Amniotic stem cell (primary cell): ENCODE measurements around the gene MSRB1.
"Not testable (repeated sequence)": the region's sequence is repeated elsewhere in the genome, so short reads cannot be mapped to it uniquely, and the experiment has no call there.

Experiments
- DNase-seq: peaks from one replicate; lab custom pipeline; 2025; lab: John Stamatoyannopoulos, UW

The MSRB1 gene

DNA sequence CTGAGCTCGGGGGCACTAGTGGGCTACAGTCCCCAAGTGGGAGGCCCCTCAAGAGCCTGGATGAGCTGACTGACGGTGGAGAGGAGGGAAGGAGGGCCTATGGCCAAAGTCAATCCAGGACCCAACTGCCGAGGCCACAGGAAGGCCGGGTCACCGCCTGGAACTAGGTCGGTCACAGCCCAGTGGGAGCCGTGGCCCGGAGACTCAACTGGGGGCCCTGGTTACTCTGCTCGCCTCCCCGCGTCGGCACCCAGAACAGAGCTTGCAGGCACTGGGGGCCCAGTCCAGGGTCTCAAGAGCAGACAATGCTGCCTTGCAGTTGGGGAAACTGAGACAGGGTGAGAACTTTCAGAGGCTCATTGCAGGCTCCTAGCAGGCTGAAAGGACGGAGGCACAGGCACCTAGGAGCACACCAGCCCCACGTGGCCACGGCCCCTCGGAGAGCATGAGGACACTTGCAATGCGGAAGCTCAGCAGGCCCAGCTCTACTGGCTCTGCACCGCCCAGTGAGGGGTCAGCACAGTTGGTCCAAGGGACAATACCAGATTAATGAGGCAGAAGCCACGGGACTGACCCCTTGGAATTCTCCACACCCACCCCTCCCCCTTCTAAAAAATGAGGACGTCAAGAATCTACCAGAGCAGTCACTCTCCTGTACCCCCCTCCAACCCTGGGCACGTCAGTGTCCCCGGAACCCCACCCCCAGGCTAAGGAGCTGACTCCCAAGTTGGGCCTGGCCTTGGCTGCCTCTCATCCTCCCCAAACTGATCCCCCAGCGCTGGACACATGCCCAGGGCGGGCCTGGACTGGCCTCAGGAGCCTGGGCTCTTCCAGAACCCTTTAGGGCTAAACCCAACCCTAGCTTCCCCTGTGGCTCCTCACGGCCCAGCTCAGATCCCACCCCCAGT is 27.0 kb downstream of the MSRB1 start:
- no peak for DNase-seq

DNA sequence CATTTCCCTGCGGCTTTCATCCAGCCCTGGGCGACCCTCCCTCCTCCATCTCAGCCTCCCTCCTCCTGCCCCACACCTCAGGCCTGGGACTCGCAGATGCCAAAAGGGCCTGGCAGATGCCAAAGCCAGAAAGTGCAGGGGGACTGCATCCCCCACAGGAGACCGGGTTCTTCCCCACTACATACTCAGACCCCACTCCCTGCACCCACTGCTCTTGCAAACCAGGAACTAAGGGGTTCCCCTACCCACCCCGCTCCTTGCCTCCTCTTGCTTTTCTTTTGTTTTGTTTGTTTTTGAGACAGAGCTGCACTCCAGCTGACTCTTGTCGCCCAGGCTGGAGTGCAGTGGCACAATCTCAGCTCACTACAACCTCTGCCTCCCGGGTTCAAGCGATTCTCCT is 28.0 kb downstream of the MSRB1 start:
- DNase-seq = no peak

DNA sequence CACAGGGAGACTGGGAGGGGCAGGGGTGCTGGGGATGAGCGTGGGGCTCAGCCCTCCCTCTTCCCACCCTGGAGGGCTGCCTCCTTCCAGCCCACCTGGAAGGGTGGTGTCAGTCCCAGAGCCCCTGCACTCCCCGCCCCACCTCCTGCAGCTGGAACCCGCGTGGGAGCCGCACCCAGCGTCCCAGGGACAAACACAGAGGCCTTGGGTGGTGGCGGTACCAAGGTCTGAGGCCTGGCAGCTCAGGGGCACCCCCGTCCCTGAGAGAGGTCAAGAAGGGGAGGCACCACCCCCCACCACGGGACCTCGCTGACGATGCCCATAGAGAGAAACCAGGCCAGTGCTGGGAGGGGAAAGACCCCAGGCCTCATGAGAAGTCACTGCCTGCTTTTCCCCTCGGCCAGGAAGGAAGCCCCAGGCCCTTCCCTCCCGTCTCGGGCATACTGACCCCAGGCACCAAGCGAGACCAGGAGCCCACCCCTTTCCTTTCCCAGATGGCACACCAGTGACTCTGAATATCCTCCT is 28.9 kb downstream of the MSRB1 start:
- DNase-seq = no peak

DNA sequence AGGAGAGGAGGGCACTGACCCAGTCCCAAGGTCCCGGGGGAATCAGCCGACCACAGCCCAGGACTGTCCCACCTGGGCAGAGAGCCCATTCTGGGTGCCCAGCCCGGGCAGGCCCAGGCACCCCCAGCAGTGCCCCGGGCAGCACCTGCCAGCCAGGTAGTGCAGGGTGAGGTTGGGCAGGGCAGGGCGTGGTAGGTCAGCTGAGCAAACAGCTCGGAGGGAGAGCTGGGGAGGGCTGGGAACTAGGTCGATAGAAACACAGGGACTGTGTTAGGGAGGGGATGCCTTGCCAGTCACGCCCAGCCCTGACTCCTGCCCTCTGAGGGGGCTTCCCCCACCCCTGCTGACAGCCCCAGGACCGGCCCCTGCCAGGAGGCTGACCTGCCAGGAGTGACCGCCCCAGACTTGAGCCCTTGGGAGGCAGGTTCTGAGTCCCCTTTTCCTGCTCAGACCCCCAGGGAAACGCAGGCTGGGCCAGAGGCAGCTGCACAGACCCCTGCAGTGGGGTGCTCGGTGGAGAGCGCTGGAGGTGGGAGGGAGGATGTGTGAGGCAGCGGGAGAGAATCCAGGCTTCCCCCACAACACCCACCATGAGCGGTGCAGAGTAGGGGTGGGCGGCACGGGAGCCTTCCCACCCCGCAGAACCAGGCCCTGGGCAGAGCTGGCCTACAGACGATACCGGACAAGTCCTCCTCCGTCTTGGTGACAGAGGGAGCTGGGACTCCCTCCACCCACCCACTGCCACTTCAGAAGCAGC is 29.5 kb downstream of the MSRB1 start:
- DNase-seq = no peak

DNA sequence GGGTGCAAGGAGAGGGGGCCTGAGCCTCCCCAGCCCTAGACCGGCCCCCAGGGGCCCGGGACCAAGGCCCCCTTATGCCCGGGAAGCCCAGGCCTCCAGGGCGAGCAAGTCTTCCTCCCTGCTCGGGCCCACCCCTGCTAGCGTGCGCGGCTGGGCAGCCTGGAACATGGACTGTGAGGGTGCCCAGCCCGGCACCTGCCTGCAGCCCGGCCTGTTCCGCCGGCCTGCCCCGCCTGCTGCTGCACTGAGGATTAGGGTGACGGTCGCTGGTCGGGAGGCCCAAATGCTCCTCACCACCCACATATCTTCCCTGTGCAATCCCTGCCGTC is 30.8 kb downstream of the MSRB1 start:
- no peak for DNase-seq

DNA sequence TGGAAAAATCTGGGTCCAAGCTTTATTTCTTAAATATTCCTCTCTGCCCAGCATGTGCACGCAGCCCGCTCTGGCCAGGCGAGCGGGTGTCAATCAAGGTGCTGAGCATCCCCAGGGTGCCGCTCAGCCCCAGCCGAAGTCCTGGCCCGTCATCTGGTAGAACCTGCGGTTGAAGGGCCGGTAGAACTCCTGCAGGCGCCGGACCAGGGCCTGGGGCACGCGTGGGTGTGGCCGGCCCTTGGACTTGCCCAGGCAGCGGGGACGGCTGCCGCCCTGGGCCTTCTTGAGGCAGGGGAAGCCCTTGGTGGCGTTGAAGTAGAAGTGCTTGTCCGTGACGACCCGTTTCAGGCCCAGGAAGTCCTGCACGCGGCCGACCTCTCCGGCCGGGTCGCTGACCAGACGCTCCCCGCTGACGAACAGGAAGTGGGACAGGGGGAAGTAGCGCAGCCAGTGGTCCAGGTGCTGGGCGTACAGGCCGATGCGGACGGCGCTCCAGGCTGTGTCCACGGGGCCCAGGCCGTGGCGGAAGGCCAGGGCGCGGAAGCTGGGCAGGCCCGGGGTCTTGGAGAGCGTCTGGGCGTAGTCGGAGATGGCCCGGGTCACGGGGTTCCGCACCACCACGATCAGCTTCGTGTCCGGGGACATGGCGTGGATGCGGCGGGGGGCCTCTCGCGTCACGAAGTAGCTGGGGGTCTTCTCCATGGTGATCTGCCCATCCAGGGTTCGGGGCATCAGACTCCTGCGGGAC is 31.4 kb downstream of the MSRB1 start:
- DNase-seq = no peak

DNA sequence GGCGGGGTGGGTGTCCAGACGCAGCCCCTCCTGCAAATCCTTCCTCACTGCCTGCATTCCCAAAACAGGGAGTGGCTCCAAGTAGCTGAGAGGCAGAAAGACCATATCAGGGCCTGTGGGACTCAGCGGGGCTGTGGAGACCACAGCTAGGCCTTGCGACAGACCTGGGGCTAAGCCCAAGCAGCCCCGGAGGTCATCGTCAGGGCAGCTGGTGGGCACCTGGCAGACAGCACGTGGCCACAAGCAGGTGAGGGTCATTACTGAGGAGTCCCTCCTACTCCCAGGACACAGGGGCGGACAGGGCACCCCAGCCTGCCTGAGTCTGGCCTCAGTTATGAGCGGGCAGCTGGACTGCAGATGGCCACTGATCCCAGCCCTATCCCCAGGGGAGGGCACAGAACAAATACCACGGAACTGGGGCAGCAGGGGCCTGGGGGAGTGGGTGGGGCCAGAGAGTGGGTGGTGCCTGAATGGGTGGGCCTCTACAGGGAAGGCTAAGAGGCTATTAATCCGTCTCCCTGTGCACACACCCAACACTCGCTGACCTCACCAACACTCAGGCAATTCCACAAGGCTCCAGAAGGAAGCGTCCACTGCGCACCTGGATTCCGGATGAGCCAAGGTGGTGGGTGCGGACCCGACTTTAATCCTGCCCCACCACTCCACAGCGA is 33.3 kb downstream of the MSRB1 start:
- DNase-seq = no peak

DNA sequence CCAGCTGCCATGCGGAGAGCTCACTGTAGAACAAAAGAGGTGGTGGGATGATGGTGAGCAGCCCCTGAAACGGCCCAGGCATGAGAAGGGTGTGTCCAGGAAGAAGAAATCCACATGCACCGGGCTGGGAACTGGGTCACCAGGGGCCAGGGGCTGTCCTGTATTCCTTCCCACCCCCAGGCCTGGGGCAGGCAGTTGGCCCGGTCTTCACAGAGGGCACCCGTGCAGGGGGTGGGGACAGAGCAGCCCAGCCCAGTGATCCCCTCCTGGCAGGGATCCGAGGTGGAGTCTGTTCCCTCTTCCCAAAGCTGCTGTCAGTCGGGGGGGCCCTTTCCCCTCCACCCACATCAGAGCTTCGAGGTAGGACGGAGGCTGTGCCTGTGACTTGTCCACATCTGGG is 34.0 kb downstream of the MSRB1 start:
- no peak for DNase-seq

DNA sequence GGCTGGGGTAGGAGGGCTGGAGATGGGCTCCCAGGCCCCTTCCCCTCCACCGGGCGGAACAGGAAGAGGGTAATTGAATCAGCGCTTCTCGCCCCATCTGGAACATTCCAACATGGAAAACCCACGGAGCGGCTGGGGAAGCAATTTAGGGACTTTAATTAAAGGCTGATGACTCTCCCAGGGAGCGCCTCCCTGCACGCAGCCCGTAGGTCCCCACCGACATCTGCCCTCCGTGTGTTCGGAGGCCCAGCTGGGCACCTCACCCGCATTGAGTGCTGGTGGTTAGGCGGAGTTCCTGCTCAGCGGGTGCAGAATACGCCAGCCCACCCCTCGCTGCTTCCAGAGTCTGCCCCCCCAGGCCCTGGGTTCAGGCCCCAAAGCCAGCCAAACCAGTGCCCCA is 34.8 kb downstream of the MSRB1 start:
- no peak for DNase-seq

DNA sequence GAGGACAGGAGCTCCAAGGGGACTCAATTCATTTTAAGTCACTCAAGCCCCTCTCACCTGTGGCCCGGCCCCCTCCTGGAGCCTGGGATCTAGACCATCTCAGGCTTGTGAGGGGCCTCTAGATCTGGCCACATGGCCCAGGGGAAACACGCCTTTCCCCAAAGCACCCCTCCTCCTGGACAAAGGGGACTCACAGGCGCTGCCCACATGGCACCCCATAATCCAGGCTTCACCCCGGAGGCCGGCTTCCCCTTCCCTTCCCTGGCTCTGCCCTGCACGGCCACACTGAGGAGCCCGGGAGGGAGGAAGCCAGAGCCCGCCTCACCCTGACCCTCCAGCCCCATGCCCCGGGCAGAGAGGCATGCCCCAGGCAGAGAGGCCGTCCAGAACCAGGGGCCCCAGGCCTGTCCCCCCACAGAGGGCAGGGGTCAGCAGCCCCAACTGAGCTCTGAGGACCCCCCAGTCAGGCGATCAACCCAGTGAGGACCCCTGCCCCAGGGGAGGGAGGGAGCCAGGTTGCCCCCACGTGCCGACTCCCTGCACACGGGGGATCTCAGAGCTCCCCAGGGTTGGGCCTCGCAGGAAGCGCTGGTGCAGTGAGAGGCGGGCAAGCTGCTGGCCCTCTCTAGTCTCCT is 35.7 kb downstream of the MSRB1 start:
- no peak for DNase-seq

DNA sequence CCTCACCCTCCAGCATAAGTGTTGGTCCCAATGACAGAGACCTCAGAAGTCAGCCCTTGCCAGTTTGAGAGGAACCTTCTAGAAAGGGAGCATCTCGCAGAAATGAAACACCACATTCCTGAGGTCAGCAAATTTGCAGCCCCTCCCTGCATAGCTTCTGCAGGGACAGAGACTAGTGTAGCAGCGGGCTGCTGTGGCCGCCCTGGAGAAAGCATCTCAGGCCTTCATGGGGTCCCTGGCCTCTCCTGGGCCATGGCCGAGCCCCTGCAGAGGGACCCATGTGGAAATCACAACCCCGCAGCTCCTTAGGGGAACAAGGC is 36.2 kb downstream of the MSRB1 start:
- no peak for DNase-seq

DNA sequence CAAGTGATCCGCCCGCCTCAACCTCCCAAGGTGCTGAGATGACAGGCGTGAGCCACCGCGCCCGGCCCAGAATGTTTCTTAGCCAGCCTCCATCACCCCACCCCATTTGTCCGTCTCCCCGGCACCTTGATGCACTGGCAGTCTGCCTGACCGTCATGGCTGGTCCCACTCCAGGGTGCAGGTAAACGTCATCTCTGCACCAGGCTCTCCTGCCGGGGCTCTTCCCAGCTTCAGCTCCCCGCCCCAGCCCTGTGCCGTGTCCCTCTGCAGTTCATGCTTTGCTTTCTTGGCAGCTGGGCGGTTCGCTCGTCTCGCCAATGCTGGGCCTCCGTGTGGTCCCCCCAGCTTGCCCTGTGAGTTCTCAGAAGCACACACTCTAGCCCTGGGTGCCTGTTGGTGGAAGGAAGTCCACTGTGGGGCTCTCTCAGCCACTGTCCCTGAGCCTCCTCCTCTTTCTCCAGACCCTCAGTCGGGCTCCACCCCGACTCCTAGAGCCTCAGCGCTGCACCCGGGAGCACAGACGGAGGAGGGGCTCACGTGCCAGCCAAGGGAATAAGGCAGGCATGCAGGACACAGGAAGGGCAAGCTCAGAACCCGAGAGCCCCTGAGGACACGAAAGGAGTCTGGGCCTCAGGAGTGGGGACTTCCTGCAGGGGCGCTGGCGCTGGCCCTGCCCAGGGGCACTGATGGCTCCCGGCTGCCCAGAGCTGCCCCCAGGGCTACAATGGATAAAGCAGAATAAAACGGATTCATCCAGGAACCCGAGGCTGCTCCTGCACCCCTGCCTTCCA is 36.7 kb downstream of the MSRB1 start:
- no peak for DNase-seq

DNA sequence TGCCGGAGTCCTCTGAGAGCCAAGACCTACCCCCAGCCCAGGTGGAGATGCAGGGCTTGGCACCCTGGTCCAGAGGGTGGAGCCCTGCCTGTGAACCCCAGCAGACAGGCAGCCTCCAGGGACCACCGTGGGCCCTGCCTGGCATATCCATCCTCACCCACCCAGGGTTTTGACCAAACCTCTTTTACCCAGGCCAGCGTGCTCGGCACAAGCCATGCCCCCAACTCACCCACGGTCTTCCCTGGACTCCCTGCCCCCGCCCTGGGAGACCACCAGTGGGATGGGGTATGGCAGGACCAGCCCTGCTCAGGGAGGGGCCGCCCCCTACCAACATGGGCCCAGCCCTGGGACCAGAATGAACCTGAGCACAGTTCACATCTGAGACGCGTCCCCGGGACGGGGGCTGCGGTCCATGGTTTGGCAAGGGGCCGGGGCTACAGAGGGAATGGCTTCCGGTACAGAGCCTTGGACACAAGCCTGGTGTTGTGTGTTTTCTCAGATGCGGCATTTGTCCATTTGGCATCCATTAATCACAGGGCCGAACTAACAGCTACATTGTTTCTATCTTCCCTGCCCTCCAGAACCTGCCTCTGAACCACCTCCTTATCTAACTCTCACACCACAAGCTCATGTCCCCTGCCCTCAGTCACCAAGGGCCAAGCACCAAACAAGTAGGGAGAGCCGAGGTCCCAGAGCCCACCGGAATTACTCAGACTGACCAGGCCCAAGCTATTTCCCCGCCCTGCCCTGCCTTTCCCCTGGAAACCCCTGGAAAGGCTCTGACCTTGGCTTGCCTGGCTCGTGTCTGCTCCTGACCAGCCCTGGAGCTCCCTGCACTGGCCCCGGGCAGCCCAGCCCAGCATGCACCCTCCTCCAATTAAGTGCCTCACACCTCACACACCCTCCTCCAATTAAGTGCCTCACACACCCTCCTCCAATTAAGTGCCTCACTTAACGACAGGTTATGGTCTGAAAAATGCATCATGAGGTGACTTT is 38.9 kb downstream of the MSRB1 start:
- DNase-seq = no peak

DNA sequence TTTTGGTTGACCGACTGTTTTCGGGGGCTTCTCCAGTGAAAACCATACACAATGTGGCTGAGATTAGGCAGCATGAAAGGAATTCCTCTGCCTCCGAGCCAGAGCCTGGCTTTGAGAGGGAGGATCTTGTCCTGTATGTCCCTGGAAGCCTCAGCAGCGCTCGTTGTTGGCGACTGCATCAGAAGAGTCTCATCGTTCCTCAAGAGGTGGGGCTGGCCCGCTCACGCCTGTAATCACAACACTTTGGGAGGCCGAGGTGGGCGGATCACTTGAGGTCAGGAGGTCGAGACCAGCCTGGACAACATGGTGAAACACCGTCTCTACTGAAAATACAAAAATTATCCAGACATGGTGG is 39.8 kb downstream of the MSRB1 start:
- DNase-seq = no peak

DNA sequence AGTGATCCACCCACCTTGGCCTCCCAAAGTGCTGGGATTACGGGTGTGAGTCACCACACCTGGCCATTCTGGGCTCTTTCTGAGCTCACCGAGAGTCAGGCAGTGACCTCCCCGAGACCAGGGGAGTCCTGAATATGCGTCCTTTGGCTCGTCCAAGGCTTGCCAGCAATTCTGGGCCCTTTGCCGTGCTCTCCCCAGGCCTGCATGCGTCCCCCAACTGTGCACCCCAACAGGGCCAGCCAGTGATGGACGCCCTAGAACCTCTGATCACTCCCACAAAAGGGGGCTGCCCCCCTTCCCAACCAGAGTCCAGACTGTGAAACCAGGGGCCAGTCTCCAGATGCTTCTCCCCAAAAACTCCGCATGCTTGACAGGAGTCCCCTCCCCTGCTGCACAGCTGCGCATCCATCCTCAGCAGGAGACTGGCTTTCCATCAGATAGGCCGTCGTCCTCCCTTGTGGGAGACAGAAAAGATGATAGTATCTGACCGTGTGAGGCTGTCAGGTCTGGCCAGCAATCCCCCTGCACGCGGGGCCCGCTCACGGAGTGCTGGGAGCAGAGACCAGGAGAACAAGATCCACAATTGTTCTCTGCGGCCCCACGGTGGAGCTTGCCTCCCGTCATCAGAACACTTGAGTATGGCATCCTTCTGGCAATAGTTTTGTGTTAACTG is 40.3 kb downstream of the MSRB1 start:
- no peak for DNase-seq

DNA sequence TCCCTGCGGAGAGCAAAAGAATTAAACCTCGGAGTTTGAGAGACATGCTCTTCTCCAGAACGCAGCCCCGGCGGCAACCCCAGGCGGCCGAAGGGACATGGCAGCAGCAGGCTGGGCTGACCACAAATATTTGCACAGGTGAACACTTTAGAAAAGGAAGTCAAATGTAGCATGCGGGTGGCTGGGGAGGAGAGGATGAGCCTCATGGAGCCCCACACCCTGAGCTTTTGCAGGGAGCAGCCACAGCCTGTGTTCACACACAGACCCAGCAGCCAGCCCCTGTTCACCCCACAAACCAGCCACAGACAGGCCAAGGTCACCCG is 42.6 kb downstream of the MSRB1 start:
- no peak for DNase-seq

DNA sequence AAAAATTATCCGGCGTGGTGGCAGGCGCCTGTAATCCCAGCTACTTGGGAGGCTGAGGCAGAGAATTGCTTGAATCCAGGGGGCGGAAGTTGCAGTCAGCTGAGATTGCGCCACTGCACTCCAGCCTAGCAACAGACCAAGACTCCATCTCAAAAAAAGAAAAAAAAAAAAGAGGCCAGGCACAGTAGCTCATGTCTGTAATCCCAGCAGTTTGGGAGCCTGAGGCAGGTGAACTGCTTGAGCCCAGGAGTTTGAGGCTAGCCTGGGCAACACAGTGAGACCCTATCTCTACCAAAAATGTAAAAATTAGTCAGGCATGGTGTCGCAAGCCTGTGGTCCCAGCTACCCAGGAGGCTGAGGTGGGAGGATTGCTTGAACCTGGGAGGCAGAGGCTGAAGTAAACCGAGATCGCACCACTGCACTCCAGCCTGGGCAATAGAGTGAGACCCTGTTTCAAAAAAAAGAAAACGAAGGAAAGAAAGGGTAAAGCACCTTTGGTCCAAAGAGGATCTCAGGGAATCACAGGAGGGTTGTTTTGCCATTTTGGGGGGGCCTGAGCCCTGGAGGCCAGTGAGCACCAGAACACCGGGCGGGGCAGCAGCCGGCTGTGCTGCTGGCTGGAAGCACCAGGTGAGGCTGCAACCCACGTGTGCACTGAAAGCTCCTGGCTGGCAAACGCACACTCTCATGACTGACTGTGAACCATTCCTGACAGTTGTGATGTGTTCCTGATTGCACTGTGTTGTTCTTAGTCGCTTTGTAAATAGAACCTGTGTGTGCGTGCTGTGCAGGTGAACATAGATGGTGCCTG is 43.2 kb downstream of the MSRB1 start:
- DNase-seq = no peak

DNA sequence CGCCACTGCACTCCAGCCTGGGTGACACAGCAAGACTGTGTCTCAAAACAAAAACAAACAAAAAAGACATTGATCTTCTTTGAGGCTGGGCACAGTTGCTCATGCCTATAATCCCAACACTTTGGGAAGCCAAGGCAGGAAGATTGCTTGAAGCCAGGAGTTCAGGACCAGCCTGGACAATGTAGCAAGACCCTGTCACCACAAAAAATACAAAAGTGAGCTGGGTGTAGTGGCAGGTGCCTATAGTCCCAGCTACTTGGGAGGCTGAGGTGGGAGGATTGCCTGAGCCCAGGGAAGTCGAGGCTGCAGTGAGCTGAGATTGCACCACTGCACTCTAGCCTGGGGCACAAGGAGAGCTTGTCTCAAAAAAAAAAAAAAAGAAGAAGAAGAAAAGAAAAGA is 45.3 kb downstream of the MSRB1 start:
- not testable (repeated sequence) for DNase-seq
